K562 treated with DMSO at 1 percent for 48 hours (cell line): ENCODE results near the gene RPGRIP1L. TPM values are rescaled to one million over a fixed set of nuclear protein-coding genes. Genes with fewer than 3 reads are reported as not detected.

Experiments used
- total RNA-seq: library from RNA; unstranded; fragments of 300-600 nt; gene quantifications from 2 replicates; pipeline ENCODE4 v1.2.3, GENCODE V29; 2022; ENCODE audit warnings: low replicate concordance; ENCODE audit errors: extremely low read depth

Gene RPGRIP1L
- not detected in 2 replicates for total RNA-seq

DNA sequence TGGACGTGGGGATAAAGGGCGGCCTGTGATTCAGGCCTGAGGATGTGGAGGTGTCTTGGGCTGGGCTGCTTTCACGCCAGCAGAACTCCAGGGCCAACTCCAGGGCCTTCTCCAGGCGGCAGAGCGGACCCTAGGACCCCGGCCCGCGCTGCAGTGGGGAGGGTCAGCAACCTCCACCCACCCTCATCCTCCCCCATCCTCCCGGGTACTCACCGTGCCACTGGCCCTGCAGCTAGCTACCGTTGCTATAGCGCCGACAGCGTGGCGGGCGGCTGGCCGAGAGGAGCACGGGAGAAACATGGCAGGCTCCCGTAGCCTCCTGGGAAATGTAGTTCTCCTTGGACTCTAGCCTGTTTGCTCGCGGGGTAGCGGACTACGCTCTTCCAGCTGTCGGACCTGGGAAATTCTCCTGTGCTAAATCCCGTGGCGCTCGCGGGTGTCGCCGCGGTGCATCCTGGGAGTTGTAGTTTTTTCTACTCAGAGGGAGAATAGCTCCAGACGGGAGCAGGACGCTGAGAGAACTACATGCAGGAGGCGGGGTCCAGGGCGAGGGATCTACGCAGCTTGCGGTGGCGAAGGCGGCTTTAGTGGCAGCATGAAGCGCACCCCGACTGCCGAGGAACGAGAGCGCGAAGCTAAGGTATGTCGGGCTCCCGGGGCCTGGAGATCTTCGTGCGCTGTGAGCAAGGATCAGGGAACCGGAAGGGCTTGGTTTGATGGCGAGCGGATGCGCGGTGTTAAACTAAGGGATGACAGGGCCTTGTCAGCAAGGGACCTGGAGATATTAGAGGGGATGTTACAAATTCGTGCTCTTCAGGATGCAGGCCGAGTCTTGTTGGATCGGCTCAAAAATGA is at the start of gene RPGRIP1L, which contains the start of gene FTO:
Gene RPGRIP1L (minus strand): TSS at position 270 of the 855 bp plus-strand sequence. CDS start 3,136 bp downstream, outside the sequence.
Gene FTO (plus strand): TSS at position 567 of the 855 bp plus-strand sequence.

Other genes with a start within 250 kb of the RPGRIP1L start
- not detected in 2 replicates for gene AKTIP, start 200.7 kb downstream of the RPGRIP1L start, total RNA-seq
- gene FTO, start 297 bp upstream of the RPGRIP1L start, total RNA-seq, result not detected in 2 replicates